IMR-90 (cell line): ENCODE measurements around the gene COL5A1. TPM values are rescaled to one million over a fixed set of nuclear protein-coding genes. Genes with fewer than 3 reads are reported as not detected.

ENCODE experiments used
- ATAC-seq: fragments of 200-7000 bp; cut with Tn5 transposase; 2 replicates; pipeline ENCODE4 v1.9.1; 2020; ENCODE audit warnings: low read depth, mild to moderate bottlenecking, moderate library complexity
- BruUV-seq: library from RNA; stranded (reverse); fragments of 400-500 nt; replicated peaks from 2 replicates; lab custom pipeline; 2021; lab: Mats Ljungman, UMichigan
- CTCF ChIA-PET: fragments of 300-600 bp; formaldehyde crosslinking; extraction: SDS; loops from one replicate; lab custom pipeline; 2021; ENCODE audit warnings: antibody characterized with exemption; lab: Yijun Ruan, JAX
- POLR2A ChIA-PET: fragments of 300-600 bp; sonication (Branson Sonifier 250); formaldehyde crosslinking; loops from one replicate; lab custom pipeline; 2022; ENCODE audit warnings: antibody characterized with exemption; ENCODE audit not compliant: unreplicated experiment; lab: Charles Lee
- DNase-seq: peaks from one replicate; pipeline ENCODE4 v3.0.0; 2013
- H2AFZ ChIP-seq: replicated peaks from 2 replicates; pipeline ENCODE3; 2013; ENCODE audit warnings: low read length, mild to moderate bottlenecking; ENCODE audit not compliant: poor library complexity
- H2AK5ac ChIP-seq: 2 replicates; pipeline ENCODE4 v1.6.1; 2013; ENCODE audit warnings: low read depth, low read length, inconsistent platforms
- H2AK9ac ChIP-seq: replicated peaks from 2 replicates; pipeline ENCODE3; 2013; ENCODE audit warnings: mild to moderate bottlenecking, low read depth, low read length, moderate library complexity; ENCODE audit not compliant: poor library complexity
- H2BK120ac ChIP-seq: 2 replicates; pipeline ENCODE4 v1.6.1; 2013; ENCODE audit warnings: low read depth, low read length, inconsistent platforms
- H2BK15ac ChIP-seq: 3 replicates; pipeline ENCODE4 v1.6.1; 2013; ENCODE audit warnings: low read depth, low read length, inconsistent platforms
- H2BK20ac ChIP-seq: 2 replicates; pipeline ENCODE4 v1.6.1; 2013; ENCODE audit warnings: low read depth, mild to moderate bottlenecking, inconsistent platforms, low read length, moderate library complexity
- H2BK5ac ChIP-seq: 2 replicates; pipeline ENCODE4 v1.6.1; 2013; ENCODE audit warnings: mild to moderate bottlenecking, low read depth, low read length, inconsistent platforms; ENCODE audit not compliant: poor library complexity, severe bottlenecking
- H3K14ac ChIP-seq: replicated peaks from 2 replicates; pipeline ENCODE4 v1.6.1; 2013; ENCODE audit warnings: low read depth, low read length, inconsistent platforms
- H3K18ac ChIP-seq: 2 replicates; pipeline ENCODE4 v1.6.1; 2013; ENCODE audit warnings: low read depth, low read length, control low read depth
- H3K23ac ChIP-seq: 2 replicates; pipeline ENCODE4 v1.6.1; 2013; ENCODE audit warnings: low read depth, low read length, inconsistent platforms
- H3K27ac ChIP-seq: 2 replicates; pipeline ENCODE4 v1.5.1; 2013; ENCODE audit warnings: mild to moderate bottlenecking, control low read depth, low read length; ENCODE audit not compliant: insufficient read depth
- H3K27me3 ChIP-seq: 2 replicates; pipeline ENCODE4 v1.6.1; 2013; ENCODE audit warnings: low read length; ENCODE audit not compliant: control insufficient read depth, insufficient read depth
- H3K36me3 ChIP-seq: 2 replicates; pipeline ENCODE4 v1.6.1; 2013; ENCODE audit warnings: low read length, mixed read lengths; ENCODE audit not compliant: control insufficient read depth, insufficient read depth
- H3K4ac ChIP-seq: 2 replicates; pipeline ENCODE4 v1.6.1; 2013; ENCODE audit warnings: low read depth, low read length, inconsistent platforms
- H3K4me1 ChIP-seq: 2 replicates; pipeline ENCODE4 v1.6.1; 2013; ENCODE audit warnings: low read length, mixed read lengths; ENCODE audit not compliant: control insufficient read depth, insufficient read depth
- H3K4me2 ChIP-seq: 2 replicates; pipeline ENCODE4 v1.6.1; 2013; ENCODE audit warnings: low read depth, mild to moderate bottlenecking, control low read depth, low read length, moderate library complexity
- H3K4me3 ChIP-seq: 2 replicates; pipeline ENCODE4 v1.5.1; 2013; ENCODE audit warnings: low read depth, mild to moderate bottlenecking, control low read depth, low read length, moderate library complexity; ENCODE audit not compliant: insufficient read depth
- H3K56ac ChIP-seq: 2 replicates; pipeline ENCODE4 v1.6.1; 2013; ENCODE audit warnings: low read length, inconsistent platforms; ENCODE audit not compliant: insufficient read depth; ENCODE audit errors: extremely low read depth
- H3K79me1 ChIP-seq, 2 experiments: 2 replicates each; pipeline ENCODE4 v1.6.1; 2013; ENCODE audit warnings: low read length in 2 of 2, inconsistent platforms in 1 of 2, low read depth in 1 of 2
- H3K9ac ChIP-seq: 2 replicates; pipeline ENCODE4 v1.6.1; 2013; ENCODE audit warnings: low read depth, low read length, control low read depth
- H3K9me1 ChIP-seq: 2 replicates; pipeline ENCODE4 v1.6.1; 2013; ENCODE audit warnings: low read length, inconsistent platforms; ENCODE audit not compliant: insufficient read depth
- H3K9me3 ChIP-seq: 2 replicates; pipeline ENCODE4 v1.6.1; 2013; ENCODE audit warnings: low read length; ENCODE audit not compliant: control insufficient read depth, insufficient read depth
- H4K20me1 ChIP-seq: 2 replicates; pipeline ENCODE4 v1.6.1; 2013; ENCODE audit warnings: low read length, inconsistent platforms; ENCODE audit not compliant: insufficient read depth
- H4K5ac ChIP-seq: 2 replicates; pipeline ENCODE4 v1.6.1; 2013; ENCODE audit warnings: mild to moderate bottlenecking, low read depth, low read length, control low read depth
- H4K8ac ChIP-seq, 2 experiments: 2 replicates each; pipeline ENCODE4 v1.6.1; 2013; ENCODE audit warnings: low read depth in 2 of 2, low read length in 2 of 2, control low read depth in 1 of 2, inconsistent platforms in 1 of 2
- H4K91ac ChIP-seq: 2 replicates; pipeline ENCODE4 v1.6.1; 2013; ENCODE audit warnings: low read depth, low read length, inconsistent platforms; ENCODE audit not compliant: insufficient read depth
- BHLHE40 ChIP-seq: fragments of 150-350 bp; IDR thresholded peaks from 2 replicates; pipeline ENCODE4 v1.6.1; 2016; ENCODE audit warnings: mild to moderate bottlenecking, low read depth, low read length
- CEBPB ChIP-seq: IDR thresholded peaks from 2 replicates; pipeline ENCODE4 v1.6.1; 2012; ENCODE audit warnings: low read depth, low read length, improper control_type of control experiment
- CHD1 ChIP-seq: IDR thresholded peaks from 2 replicates; pipeline ENCODE4 v1.6.1; 2012; ENCODE audit warnings: low read depth, low read length, improper control_type of control experiment
- ELK1 ChIP-seq: fragments of 150-350 bp; IDR thresholded peaks from 2 replicates; pipeline ENCODE4 v1.6.1; 2016; ENCODE audit warnings: low read depth, mild to moderate bottlenecking, low read length, moderate library complexity, borderline replicate concordance
- FOS ChIP-seq: fragments of 150-350 bp; IDR thresholded peaks from 2 replicates; pipeline ENCODE4 v1.6.1; 2016; ENCODE audit warnings: low read depth, low read length
- MAFK ChIP-seq: IDR thresholded peaks from 2 replicates; pipeline ENCODE4 v1.6.1; 2012; ENCODE audit warnings: low read depth, low read length, improper control_type of control experiment
- MAZ ChIP-seq: IDR thresholded peaks from 2 replicates; pipeline ENCODE4 v1.6.1; 2012; ENCODE audit warnings: low read depth, mild to moderate bottlenecking, low read length, improper control_type of control experiment, moderate library complexity, borderline replicate concordance
- MXI1 ChIP-seq: IDR thresholded peaks from 2 replicates; pipeline ENCODE4 v1.6.1; 2012; ENCODE audit warnings: low read depth, mild to moderate bottlenecking, low read length, moderate library complexity, borderline replicate concordance
- NFE2L2 ChIP-seq: fragments of 150-350 bp; IDR thresholded peaks from 2 replicates; pipeline ENCODE4 v1.6.1; 2016; ENCODE audit warnings: low read depth, mild to moderate bottlenecking, low read length
- POLR2A ChIP-seq: IDR thresholded peaks from 2 replicates; pipeline ENCODE4 v1.6.1; 2012; ENCODE audit warnings: mild to moderate bottlenecking, low read depth, low read length
- RAD21 ChIP-seq: IDR thresholded peaks from 2 replicates; pipeline ENCODE4 v1.6.1; 2012; ENCODE audit warnings: low read length, improper control_type of control experiment
- RCOR1 ChIP-seq: IDR thresholded peaks from 2 replicates; pipeline ENCODE4 v1.6.1; 2012; ENCODE audit warnings: mild to moderate bottlenecking, low read length, improper control_type of control experiment; ENCODE audit not compliant: insufficient replicate concordance
- RFX5 ChIP-seq: IDR thresholded peaks from 2 replicates; pipeline ENCODE4 v1.8.0; 2012; ENCODE audit warnings: low read depth, mild to moderate bottlenecking, low read length, moderate library complexity
- SMC3 ChIP-seq: fragments of 150-350 bp; IDR thresholded peaks from 2 replicates; pipeline ENCODE4 v1.6.1; 2016; ENCODE audit warnings: low read depth, mild to moderate bottlenecking, antibody characterized with exemption, low read length, moderate library complexity
- USF2 ChIP-seq: fragments of 150-350 bp; IDR thresholded peaks from 2 replicates; pipeline ENCODE4 v1.6.1; 2017; ENCODE audit warnings: mild to moderate bottlenecking, antibody characterized with exemption, low read length, low read depth
- WGBS, 2 experiments: methylation state at CpG; one replicate each; pipeline versions ENCODE4 v1.1.5 to v1.1.7; 2013; ENCODE audit warnings: missing lambda C conversion rate in 2 of 2; ENCODE audit not compliant: insufficient read length in 1 of 2; ENCODE audit errors: extremely low coverage in 2 of 2; 5-methylcytosine and 5-hydroxymethylcytosine counted together
- dilution Hi-C: fragments of 300-500 bp; cut with HindIII; formaldehyde crosslinking; loops from one replicate; pipeline ENCODE4 v1.14.3; 2018; ENCODE audit warnings: low sequenced_read_pairs; ENCODE audit not compliant: unreplicated experiment
- in situ Hi-C: fragments of 300-500 bp; cut with MboI; formaldehyde crosslinking; loops from 3 replicates; pipeline ENCODE4 v1.14.3; 2019; ENCODE audit warnings: low sequenced_read_pairs, inconsistent platforms, mixed read lengths
- intact Hi-C: fragments of 100-400 bp; cut with micrococcal nuclease; formaldehyde crosslinking; loops from 2 replicates; pipeline ENCODE4 v1.10.0; 2022
- polyA plus RNA-seq, 3 experiments: library from polyadenylated mRNA; depleted of rRNA; stranded (reverse); fragments of >200 nt; gene quantifications; 2 replicates each; pipeline ENCODE4 v1.2.3, GENCODE V29; 2012; ENCODE audit warnings: low replicate concordance in 1 of 3
- total RNA-seq: library from RNA; depleted of rRNA; stranded (reverse); fragments of >200 nt; gene quantifications from 2 replicates; pipeline ENCODE4 v1.2.3, GENCODE V29; 2012

The COL5A1 gene
- total and polyA plus RNA-seq, 2 of the 4 experiments (the other 2 are of a cell fraction), result 19.2 to 173 TPM

- H3K4me2 ChIP-seq, result no peak overlapping the region
- H3K36me3 ChIP-seq, result peaks cover 84% of the 10 kb centered on the region
- no peak overlapping the region for H2AK9ac ChIP-seq
- TF ChIP-seq NFE2L2 (no peak), CHD1 (no peak), FOS (no peak), RAD21 (no peak), MAZ (no peak), MAFK (no peak), SMC3 (no peak), USF2 (no peak), POLR2A (no peak), BHLHE40 (no peak), RFX5 (no peak), CEBPB (no peak), RCOR1 (no peak), MXI1 (no peak), ELK1 (no peak)
These were observed 129.7 kb downstream of the COL5A1 start for GRCh38 chr9:134770972-134771971.

More at GRCh38 chr9:134770972-134771971, 129.7 kb downstream of the COL5A1 start:
- 83% methylated on average over 14 of the region's 34 CpGs; no CpG with 5 or more reads in 1 of the 2 experiments for WGBS, 2 experiments
- Histone ChIP-seq H3K18ac (no peak overlapping the region), H4K20me1 (peaks cover 46% of the 10 kb centered on the region), H3K14ac (no peak overlapping the region), H3K4me3 (no peak overlapping the region), H4K8ac (no peak overlapping the region), H2BK5ac (no peak overlapping the region), H3K79me1 (peaks cover 7 to 82% of the 10 kb centered on the region in 2 experiments), H4K91ac (no peak overlapping the region), H3K56ac (no peak overlapping the region), H2BK15ac (no peak overlapping the region), H3K9ac (no peak overlapping the region), H2AFZ (no peak overlapping the region), H3K4ac (no peak overlapping the region), H3K27ac (no peak overlapping the region), H3K9me1 (peaks cover 18% of the 10 kb centered on the region), H2BK120ac (no peak overlapping the region), H4K5ac (no peak overlapping the region), H3K27me3 (no peaks in the 10 kb centered on the region), H3K4me1 (peaks cover 22% of the 10 kb centered on the region), H3K23ac (no peak overlapping the region), H3K9me3 (no peaks in the 10 kb centered on the region), H2BK20ac (no peak overlapping the region), H2AK5ac (no peak overlapping the region)
- no peak for ATAC-seq
- ChIA-PET CTCF (no interaction called here), POLR2A (no interaction called here)
- intact Hi-C loops (loop anchor here (10.0 kb wide), 1 partner anchor 644 kb away; no protein-coding TSS in a partner anchor), dilution Hi-C loops (no loop called here), in situ Hi-C loops (no loop called here)
- no TSS peak for BruUV-seq
- no peak for DNase-seq
